Measurements from ENCODE around the gene RPS6KA2.

Gene RPS6KA2

DNA sequence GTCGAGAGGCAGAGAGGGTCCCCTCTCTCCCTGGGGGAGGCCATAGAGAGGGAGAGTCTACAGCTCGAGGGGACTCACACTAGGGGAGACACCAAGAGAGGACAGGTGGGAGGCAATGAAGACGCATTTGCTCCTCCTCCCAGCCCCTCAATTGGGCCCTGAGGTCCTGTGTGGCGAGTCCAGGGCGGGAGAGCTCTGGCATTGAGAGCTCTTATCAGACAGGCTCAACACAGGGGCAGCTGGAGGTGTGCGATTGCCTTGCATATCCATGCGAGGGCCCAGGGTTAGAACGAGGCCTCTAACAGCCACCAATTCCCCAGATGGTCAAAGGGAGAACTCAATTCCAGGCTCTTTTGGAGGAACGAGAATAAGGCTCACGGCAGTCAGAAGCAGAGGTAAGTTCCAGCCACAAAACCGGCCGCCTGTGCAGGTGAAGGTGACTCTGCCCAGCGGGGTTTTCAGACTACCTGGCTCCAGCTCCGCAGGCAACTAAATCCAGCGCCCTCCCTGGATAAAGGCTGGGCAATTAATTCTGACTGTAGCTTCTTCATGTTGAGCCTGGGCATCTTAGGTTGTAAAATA is 150.3 kb downstream of the RPS6KA2 start:
- DNase-seq (ENCODE audit: insufficient read length, low spot score) (no peak), FAIRE-seq (no peak)
- TF ChIP-seq POLR2A (IDR thresholded peaks at IDR 0.05; ENCODE audit: low read depth, low read length), result no peak

DNA sequence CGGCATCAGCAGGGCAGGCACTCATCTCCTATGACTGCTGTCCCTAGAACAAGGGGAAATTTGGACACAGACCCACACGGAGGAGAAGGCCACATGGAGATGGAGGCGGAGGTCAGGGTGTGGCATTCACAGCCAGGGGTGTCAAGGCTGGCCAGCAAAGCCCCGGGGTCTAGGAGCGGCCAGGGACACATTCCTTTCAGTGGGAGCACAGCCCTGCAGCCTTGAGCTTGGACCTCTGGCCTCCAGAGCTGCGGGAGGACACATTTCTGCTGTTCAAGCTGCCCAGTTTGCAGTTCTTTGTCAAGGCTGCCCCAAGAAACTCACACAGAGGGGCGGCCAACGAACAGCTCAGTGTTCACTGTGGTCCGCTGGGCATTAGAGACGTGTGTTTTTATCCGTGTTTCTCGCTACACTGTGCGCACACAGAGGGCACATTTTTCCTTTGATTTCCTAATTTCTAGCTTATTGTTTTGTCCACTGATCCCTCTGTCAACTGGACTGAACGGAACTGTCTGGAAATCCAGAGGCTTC is 150.9 kb downstream of the RPS6KA2 start:
- DNase-seq (ENCODE audit: insufficient read length, low spot score) (no peak), FAIRE-seq (no peak)
- no peak for TF ChIP-seq POLR2A (IDR thresholded peaks at IDR 0.05; ENCODE audit: low read depth, low read length)

DNA sequence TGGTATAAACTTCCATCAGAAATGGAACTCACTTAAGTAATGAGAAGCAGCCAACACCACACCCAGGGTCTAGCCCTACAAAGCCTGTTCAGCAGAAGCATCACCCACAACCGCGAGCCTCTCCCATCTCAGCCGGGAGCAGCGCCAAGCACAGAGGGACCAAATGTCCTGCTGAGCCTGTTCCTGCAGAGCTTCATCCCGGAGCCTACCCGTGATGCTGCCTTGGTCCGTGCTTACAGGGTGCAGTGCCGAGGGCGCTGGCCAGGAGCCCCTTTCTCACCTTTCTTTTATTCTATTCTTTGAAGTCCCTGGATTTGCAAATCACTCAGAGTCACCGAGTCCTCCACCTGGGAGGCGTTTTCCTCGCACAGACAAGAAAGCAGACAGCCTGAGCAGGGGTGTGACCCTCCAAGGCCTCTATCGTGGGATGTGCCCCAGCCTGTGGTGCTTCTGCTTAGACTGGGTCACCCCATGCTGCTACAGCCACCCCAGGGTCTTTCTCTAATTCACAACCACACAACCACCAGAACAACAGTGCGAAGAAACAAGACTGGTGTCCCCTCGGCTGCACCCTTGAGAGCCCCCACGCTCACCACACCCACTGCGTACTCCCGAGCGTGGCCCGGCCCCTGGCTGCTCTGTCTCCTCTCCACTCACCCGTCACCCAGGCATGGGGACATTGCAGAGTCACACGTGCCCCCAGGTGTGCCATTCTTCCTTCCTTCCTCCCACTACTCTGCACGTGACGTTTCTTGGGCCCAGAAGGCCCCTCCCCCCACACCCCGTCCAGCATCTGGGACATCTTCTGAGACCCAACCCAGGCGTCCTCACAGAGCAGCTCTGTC is 152.1 kb downstream of the RPS6KA2 start:
- DNase-seq (ENCODE audit: insufficient read length, low spot score), result no peak

DNA sequence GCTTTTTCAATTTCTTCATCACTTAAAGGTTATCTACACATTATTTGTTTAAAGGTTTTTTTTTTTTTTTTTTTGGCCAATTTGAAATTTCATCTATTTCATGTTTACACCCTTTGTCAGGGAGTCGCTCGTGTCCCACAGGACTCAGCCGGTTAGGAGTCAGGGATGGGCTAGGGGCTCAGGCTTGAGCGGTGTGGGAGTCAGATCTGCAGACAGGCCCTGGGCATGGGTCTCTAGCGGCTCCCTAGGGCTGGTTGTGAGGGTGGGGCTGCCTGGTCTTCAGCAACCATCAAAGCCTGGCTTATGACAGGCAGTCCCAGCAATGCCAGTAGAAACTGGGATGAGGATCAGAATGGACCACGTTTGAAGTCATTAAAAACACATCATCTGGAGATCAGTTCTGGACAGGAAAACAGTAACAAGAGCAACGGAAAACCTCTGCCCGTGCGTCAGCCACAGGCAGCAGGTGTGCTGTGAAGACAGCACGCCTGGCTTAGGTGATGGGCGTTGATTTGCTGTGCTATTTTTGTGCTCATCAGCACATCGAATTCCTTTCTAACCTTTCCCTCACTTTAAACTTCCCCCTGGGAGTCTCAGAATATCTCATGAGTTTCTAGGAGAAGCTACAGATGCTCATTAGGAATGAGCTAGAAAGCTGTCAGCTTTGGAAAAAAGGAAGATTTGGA is 153.0 kb downstream of the RPS6KA2 start:
- no peak for FAIRE-seq
- no peak for TF ChIP-seq POLR2A (IDR thresholded peaks at IDR 0.05; ENCODE audit: low read depth, low read length)
- no peak for DNase-seq (ENCODE audit: insufficient read length, low spot score)

More for the DNA sequence above, 152.1 kb downstream of the RPS6KA2 start:
- no peak for FAIRE-seq
- no peak for TF ChIP-seq POLR2A (IDR thresholded peaks at IDR 0.05; ENCODE audit: low read depth, low read length)

DNA sequence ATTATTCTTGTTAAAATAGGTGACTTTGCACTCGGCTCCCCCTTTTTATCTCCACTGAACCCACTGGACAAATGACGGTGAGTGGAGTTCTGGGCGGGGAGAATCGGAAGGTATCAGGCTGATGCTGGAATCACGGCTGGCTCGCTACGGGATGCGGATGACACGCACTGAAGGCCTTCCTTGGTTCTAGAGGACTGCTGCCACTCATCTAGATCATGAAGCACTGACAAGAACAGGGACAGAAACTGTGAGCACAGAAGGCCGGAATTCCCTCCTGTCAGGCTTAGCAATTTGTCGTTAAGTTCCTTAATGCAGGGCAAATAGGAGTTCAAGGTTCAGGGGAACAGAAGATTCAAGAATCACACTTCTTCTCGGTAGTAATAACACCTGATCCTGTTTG is 154.4 kb downstream of the RPS6KA2 start:
- TF ChIP-seq POLR2A (IDR thresholded peaks at IDR 0.05; ENCODE audit: low read depth, low read length), result no peak

DNA sequence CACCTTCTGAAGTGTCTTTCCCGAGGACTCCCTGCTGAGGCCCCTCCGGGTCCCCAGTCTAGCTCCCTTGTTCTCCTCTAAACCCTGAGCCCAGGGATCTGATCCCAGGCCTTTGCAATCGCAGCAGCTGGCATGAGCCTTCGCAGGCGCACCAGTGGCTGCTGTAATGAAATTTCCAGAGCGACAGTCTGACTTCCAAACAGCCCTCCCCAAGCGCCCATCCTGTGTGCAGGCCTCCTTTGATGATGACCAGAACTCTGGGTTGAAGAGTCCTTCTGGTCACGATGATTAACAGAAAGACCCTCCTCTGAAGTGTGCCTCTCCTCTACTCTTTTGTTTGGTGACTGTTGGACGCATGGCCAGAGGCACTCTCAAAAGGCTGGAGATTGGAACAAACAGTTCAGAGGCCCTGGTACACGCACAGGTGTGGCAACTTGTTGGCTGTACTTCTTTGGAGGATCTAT is 155.2 kb downstream of the RPS6KA2 start:
- no peak for DNase-seq (ENCODE audit: insufficient read length, low spot score)
- FAIRE-seq, result no peak
- no peak for TF ChIP-seq POLR2A (IDR thresholded peaks at IDR 0.05; ENCODE audit: low read depth, low read length)

More for the DNA sequence above, 154.4 kb downstream of the RPS6KA2 start:
- DNase-seq (ENCODE audit: insufficient read length, low spot score), result no peak
- FAIRE-seq, result no peak

DNA sequence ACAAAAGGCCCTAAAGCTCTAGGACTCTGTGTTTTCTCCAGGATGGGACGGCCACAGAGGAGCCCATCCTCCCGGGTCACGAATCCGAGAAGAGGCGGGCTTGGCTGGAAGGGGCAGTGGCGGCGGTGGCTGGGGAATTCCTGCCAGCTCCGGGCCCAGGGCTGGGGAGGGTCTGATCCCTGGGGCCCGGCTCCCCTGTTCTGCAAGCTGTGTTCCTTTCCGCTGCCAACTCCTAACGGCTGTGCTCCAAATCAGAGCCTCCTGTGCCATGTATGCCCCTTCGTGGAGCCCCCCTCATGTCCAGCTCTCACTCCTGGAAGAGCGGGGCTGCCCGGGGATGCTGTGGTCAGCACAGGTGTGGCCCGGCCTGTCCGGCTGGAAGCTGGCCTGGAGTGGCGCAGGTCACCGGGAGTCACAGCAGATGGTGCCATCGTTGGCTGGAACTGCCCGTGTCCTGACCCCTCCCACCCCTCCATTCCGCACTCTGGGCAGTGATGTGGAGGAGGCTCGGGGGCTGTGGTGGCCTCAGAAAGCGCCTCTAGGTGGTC is 156.1 kb downstream of the RPS6KA2 start:
- FAIRE-seq (no peak), DNase-seq (ENCODE audit: insufficient read length, low spot score) (no peak)
- no peak for TF ChIP-seq POLR2A (IDR thresholded peaks at IDR 0.05; ENCODE audit: low read depth, low read length)

DNA sequence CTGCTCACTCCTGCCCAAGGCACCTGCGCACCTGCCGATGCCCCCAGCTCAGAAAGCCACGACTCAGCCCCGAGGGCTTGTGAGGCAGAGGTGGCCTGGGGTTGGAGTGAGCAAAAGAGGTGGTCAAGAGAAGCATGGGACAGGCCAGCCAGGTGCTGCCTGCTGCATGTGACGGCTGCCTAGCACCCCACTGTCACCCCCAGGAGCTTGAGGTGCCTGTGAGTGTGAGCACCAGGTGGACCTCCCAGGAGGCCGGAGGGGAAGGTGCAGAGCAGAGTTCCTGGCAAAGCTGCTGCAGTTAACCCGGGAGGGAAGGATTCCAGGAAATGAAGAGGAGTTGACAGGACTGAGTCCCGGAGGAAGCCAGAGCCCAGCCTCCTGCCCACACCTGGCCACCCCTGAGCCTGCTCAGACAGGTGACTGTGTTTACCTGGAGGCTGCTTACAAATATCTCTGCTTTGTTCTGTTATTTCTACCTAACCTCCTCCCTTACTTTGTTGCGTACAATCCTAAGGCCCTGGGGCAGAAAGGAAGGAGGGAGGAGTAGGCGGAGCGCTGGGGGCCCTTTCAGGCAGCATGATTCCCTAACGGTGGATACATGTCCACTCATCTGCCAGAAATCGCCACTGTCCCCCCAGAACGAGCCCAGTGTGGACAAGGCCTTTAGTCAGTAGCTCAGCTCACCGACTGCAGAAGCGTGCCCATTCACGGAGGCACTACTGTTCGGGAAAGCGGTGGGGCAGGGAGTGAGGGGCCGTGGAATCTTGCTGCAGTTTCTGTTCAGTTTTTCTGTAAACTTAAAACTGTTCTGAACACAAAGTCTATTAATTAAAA is 156.8 kb downstream of the RPS6KA2 start:
- no peak for DNase-seq (ENCODE audit: insufficient read length, low spot score)
- TF ChIP-seq POLR2A (IDR thresholded peaks at IDR 0.05; ENCODE audit: low read depth, low read length), result no peak
- FAIRE-seq, result no peak

DNA sequence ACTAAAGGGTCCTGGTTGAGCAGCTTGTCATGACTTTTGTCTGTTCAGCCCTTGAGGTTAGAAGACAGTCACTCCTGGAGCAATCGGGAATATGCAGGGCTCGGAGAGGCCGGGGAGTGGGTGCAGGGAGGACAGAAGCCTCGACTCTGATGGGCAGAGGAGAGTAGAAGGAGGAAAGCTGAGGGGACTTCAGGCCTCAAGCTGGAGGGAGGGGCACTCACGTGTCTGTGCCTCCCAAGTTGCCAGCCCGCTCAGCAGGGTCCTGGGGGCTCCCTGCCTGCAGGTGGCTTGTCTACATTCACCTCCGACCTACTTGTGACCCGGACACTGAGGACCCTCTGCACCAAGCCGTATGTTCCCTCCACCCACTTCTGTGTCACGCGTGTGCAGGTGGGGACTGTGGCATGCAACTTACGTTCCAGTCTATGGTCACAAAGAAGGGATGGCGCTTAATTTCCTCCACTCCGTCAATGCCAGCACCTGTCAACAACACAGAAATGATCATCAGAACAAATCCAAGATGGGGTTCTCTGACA is 157.6 kb downstream of the RPS6KA2 start:
- FAIRE-seq (no peak), DNase-seq (ENCODE audit: insufficient read length, low spot score) (no peak)
- no peak for TF ChIP-seq POLR2A (IDR thresholded peaks at IDR 0.05; ENCODE audit: low read depth, low read length)

DNA sequence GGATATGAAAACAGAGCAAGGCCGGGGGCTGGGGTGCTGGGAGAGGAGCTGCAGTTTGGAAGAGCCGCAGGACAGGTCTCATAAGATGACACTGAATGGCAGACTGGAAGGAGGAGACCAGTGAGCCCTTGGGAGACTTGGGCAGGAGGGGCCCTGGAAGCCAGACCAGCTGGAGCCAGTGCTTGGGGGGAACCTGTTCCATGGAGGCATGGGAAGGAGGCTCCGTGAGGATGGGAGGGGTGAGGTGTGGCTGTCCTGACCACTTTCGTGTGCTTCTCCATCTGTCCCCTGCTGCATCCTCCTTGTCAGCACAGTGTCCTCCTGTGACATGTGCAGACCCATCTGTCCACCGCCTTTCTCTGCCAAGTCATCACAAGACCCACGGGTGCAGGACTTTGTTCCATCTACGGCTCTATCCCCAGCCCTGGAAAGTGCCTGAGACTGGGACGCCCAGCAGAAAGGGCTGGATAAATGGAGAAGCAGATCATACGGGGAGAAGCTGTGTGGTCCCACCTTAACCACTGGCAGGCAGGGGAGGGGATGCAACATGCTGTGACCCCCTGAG is 159.5 kb downstream of the RPS6KA2 start:
- FAIRE-seq, result no peak
- DNase-seq (ENCODE audit: insufficient read length, low spot score), result no peak
- TF ChIP-seq POLR2A (IDR thresholded peaks at IDR 0.05; ENCODE audit: low read depth, low read length), result no peak

DNA sequence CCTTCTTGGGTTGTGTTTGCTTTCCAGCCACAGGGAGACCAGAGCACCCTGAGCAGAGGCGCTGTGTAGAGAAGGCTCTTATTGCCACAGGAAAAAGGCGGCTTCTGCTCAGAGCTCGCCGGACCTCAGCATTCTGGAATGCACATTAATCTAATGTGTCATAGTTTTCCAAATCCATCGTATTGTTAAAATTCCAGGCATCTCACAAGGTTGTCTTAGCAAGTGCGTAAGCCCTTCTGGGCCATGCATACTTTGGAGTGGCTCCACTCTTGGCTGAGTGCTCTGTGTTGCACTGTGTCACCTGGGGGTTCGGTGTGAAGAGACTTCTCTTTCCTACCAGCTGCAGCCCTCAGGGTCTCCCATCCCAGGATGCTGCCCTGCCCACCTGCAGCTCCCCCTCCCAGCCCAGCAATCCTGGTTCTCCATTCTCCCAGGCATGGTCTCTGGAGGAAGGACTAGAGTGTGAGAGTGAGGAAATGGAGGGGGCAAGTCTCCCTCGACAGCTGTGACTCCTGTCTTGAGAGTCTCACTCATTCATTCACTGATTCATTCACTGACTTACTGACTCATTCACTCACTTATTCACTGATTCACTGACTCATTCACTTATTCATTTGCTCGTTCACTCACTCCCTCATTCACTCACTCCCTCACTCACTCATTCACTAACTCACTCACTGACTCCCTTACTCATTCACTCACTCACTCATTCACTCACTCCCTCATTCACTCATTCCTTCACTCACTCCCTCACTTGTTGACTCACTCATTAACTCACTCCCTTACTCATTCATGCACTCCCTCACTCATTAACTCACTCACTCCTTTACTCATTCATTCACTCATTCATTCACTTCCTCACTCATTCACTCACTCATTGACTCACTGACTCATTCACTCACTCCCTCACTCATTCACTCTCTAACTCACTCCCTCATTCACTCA is 160.6 kb downstream of the RPS6KA2 start:
- FAIRE-seq, result no peak
- no peak for TF ChIP-seq POLR2A (IDR thresholded peaks at IDR 0.05; ENCODE audit: low read depth, low read length)
- DNase-seq (ENCODE audit: insufficient read length, low spot score), result peak; percentile 77

DNA sequence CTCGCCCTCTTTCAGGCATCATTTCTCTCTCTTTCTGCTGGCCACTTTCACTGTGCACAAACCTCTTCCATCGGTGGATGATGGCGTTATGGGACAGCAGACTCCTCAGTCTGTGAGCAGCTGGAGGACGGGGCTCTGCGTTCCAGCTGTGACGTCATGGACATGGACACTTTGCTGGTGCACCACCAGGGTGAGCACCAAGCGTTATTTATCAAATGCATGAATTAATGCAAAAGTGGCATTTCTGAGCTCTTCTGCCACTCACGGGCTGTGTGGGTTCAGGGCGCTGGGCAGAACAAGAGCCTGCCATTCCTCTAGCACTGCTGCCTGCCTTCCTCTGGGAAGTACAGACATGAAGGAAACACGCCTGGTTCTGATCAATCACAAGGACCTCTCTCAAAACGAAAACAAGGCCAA is 161.4 kb downstream of the RPS6KA2 start:
- FAIRE-seq, result no peak
- no peak for DNase-seq (ENCODE audit: insufficient read length, low spot score)
- no peak for TF ChIP-seq POLR2A (IDR thresholded peaks at IDR 0.05; ENCODE audit: low read depth, low read length)
